ENCODE results near the gene GNAI2. TPM values are rescaled to one million over a fixed set of nuclear protein-coding genes. Genes with fewer than 3 reads are reported as not detected.

The GNAI2 gene
- 309 TPM for total RNA-seq
- long read RNA-seq, transcript GNAI2-210 (7 exons, 2,445 nt), result minor isoform, 5 of 60 reads
- long read RNA-seq, transcript GNAI2-202 (9 exons, 2,464 nt), result major isoform, 18 of 60 reads
- long read RNA-seq, partial matches to known transcripts, result 35 of 60 reads
- long read RNA-seq, other reads (novel, unspliced or antisense), result 1 of 60 reads

GRCh38 chr3:50235716-50236483 is at the start of gene GNAI2:
TSS of gene GNAI2 (plus strand) at chr3:50236204. CDS start at chr3:50236336, 132 bp downstream.
- DNase-seq (ENCODE audit: low spot score), result peak; percentile 100

GRCh38 chr3:50187750-50188149 is 48.3 kb upstream of the GNAI2 start:
- no peak for DNase-seq (ENCODE audit: low spot score)

- DNase-seq (ENCODE audit: low spot score), result no peak
Measured at GRCh38 chr3:50189274-50189673, 46.7 kb upstream of the GNAI2 start.

GRCh38 chr3:50189989-50190388 is 46.0 kb upstream of the GNAI2 start:
- DNase-seq (ENCODE audit: low spot score), result no peak

GRCh38 chr3:50190936-50191660 is 44.9 kb upstream of the GNAI2 start, which contains the start of gene GNAT1:
TSS of gene GNAT1 (plus strand) at chr3:50191610. CDS start at chr3:50191726, 116 bp downstream.
- DNase-seq (ENCODE audit: low spot score), result no peak

GRCh38 chr3:50192124-50192523 is 43.9 kb upstream of the GNAI2 start:
- no peak for DNase-seq (ENCODE audit: low spot score)

GRCh38 chr3:50192689-50193141 is 43.3 kb upstream of the GNAI2 start:
- DNase-seq (ENCODE audit: low spot score), result no peak

- no peak for DNase-seq (ENCODE audit: low spot score)
Measured at GRCh38 chr3:50193286-50193685, 42.7 kb upstream of the GNAI2 start.

- no peak for DNase-seq (ENCODE audit: low spot score)
Measured at GRCh38 chr3:50193746-50194127, 42.3 kb upstream of the GNAI2 start.

GRCh38 chr3:50194128-50194902 is 41.7 kb upstream of the GNAI2 start:
- DNase-seq (ENCODE audit: low spot score), result no peak

GRCh38 chr3:50194903-50195500 is 41.0 kb upstream of the GNAI2 start:
- no peak for DNase-seq (ENCODE audit: low spot score)

- DNase-seq (ENCODE audit: low spot score), result no peak
Measured at GRCh38 chr3:50195501-50196252, 40.3 kb upstream of the GNAI2 start.

- DNase-seq (ENCODE audit: low spot score), result no peak
Measured at GRCh38 chr3:50196253-50196801, 39.7 kb upstream of the GNAI2 start.

- DNase-seq (ENCODE audit: low spot score), result no peak
Measured at GRCh38 chr3:50201573-50202315, 34.3 kb upstream of the GNAI2 start.

GRCh38 chr3:50202353-50203112 is 33.5 kb upstream of the GNAI2 start:
- no peak for DNase-seq (ENCODE audit: low spot score)

- no peak for DNase-seq (ENCODE audit: low spot score)
Measured at GRCh38 chr3:50203113-50203808, 32.7 kb upstream of the GNAI2 start.
